Keratinocyte (primary cell): ENCODE results near the gene XPO4.
"Not testable (repeated sequence)": the region's sequence is repeated elsewhere in the genome, so short reads cannot be mapped to it uniquely, and the experiment has no call there.

Source experiments
- EZH2 ChIP-seq: IDR thresholded peaks from one replicate; pipeline ENCODE4 v1.6.1; 2012; ENCODE audit warnings: inconsistent platforms, mild to moderate bottlenecking, low read length, moderate library complexity
- TF ChIP-seq, protein P1 (sequence below), 3 experiments: IDR thresholded peaks in 1 of 3; conservative IDR thresholded peaks in 1 of 3; optimal IDR thresholded peaks in 1 of 3; 2 replicates in 2 of 3; 3 replicates in 1 of 3; pipeline versions ENCODE3 to v1.5.1; 2011; ENCODE audit warnings: low read length in 3 of 3, mild to moderate bottlenecking in 3 of 3, moderate library complexity in 2 of 3, control low read depth in 1 of 3, inconsistent platforms in 1 of 3; ENCODE audit not compliant: insufficient read depth in 2 of 3; ENCODE audit errors: extremely low read depth in 1 of 3

DNA sequence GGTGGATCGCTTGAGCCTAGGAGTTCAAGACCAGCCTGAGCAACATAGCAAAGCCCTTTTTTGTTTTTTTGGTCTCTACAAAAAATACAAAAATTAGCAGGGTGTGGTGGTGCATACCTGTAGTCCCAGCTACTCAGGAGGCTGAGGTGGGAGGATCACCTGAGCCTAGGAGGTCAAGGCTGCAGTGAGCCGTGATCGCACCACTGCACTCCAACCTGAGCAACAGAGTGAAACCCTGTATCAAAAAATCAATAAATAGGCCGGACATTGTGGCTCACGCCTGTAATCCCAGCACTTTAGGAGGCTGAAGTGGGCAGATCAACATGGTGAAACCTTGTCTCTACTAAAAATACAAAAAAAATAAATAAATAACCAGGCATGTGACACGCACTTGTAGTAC is 13.1 kb upstream of the XPO4 start:
- TF ChIP-seq, protein P1, sequence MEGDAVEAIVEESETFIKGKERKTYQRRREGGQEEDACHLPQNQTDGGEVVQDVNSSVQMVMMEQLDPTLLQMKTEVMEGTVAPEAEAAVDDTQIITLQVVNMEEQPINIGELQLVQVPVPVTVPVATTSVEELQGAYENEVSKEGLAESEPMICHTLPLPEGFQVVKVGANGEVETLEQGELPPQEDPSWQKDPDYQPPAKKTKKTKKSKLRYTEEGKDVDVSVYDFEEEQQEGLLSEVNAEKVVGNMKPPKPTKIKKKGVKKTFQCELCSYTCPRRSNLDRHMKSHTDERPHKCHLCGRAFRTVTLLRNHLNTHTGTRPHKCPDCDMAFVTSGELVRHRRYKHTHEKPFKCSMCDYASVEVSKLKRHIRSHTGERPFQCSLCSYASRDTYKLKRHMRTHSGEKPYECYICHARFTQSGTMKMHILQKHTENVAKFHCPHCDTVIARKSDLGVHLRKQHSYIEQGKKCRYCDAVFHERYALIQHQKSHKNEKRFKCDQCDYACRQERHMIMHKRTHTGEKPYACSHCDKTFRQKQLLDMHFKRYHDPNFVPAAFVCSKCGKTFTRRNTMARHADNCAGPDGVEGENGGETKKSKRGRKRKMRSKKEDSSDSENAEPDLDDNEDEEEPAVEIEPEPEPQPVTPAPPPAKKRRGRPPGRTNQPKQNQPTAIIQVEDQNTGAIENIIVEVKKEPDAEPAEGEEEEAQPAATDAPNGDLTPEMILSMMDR (optimal IDR thresholded peaks at IDR 0.05 in 1 of 3, IDR thresholded peaks at IDR 0.05 in 1 of 3, conservative IDR thresholded peaks at IDR 0.05 in 1 of 3; ENCODE audit: extremely low read depth in 1 of 3, insufficient read depth in 2 of 3, low read length in 3 of 3): not testable (repeated sequence)
- not testable (repeated sequence) for TF ChIP-seq EZH2
